ENCODE data around the gene RABGAP1L.

- TF ChIP-seq CTCF (IDR thresholded peaks at IDR 0.05; ENCODE audit: low read depth, low read length, missing input control) (no peak), MAX (IDR thresholded peaks at IDR 0.05) (no peak), EGR1 (IDR thresholded peaks at IDR 0.05; ENCODE audit: low read depth in 2 of 2) (no peak), FOXA1 (IDR thresholded peaks at IDR 0.05) (no peak), TAF1 (conservative IDR thresholded peaks at IDR 0.05) (no peak), SP1 (IDR thresholded peaks at IDR 0.05) (no peak)
Observed at GRCh38 chr1:174166530-174167264, 7.4 kb downstream of the RABGAP1L start.

Data from liver (tissue), 3 donors.